Activated gamma-delta T cell treated with anti-CD3 and anti-CD28 coated beads, Interleukin-2, amount 50 U/mL, for 16 hours (primary cell): ENCODE results near the gene CDH22.
A peak's percentile ranks its signal among the peaks of the same experiment; 100 is the strongest.

Experiments used
- DNase-seq: peaks from one replicate; pipeline ENCODE4 v3.0.0-alpha.2; 2020; ENCODE audit warnings: low read depth

Gene CDH22

GRCh38 chr20:46192376-46192944 is 115.8 kb downstream of the CDH22 start:
- no peak for DNase-seq

GRCh38 chr20:46191611-46192010 is 116.7 kb downstream of the CDH22 start:
- no peak for DNase-seq

- no peak for DNase-seq
These were observed 117.1 kb downstream of the CDH22 start for GRCh38 chr20:46191168-46191540.

- no peak for DNase-seq
These were observed 117.7 kb downstream of the CDH22 start for GRCh38 chr20:46190478-46191167.

DNA sequence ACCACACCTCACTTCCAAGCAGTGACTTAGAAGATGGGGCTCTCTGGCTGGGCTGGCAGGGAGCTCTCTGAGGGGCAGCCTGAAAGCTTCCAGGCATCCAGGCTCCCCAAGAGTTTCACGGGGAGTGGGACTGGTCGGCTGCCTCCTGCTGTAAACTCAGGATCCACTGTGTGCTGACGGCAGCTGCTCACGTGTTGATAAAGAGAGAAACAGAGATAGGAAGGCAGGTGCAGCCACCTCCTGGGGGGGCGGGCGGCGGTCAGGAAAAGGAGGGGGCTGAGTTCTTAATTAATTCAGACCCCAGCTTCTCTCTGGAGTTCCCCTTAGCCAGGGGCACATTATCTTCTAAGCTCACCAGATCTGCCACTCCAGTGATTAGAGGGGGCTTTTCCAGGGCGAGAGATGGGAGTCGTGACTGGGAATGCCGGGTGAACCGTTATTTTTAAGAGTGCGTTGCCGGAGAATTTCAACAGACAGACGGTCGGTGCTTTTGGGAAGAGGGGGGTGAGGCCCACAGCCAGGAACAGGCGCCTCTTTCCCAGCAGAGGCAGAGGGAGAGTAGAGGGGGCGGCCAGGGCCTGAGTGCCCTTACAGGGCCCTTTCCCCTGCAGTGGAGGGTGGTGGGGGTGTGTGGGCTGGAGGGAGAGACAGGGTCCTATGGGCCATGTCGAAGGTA is 119.3 kb downstream of the CDH22 start:
- DNase-seq, result no peak

- DNase-seq, result no peak
These were observed 122.1 kb downstream of the CDH22 start for GRCh38 chr20:46186210-46186609.

- DNase-seq, result no peak
These were observed 122.9 kb downstream of the CDH22 start for GRCh38 chr20:46185353-46185752.

- DNase-seq, result no peak
These were observed 124.5 kb downstream of the CDH22 start for GRCh38 chr20:46183768-46184167.

DNA sequence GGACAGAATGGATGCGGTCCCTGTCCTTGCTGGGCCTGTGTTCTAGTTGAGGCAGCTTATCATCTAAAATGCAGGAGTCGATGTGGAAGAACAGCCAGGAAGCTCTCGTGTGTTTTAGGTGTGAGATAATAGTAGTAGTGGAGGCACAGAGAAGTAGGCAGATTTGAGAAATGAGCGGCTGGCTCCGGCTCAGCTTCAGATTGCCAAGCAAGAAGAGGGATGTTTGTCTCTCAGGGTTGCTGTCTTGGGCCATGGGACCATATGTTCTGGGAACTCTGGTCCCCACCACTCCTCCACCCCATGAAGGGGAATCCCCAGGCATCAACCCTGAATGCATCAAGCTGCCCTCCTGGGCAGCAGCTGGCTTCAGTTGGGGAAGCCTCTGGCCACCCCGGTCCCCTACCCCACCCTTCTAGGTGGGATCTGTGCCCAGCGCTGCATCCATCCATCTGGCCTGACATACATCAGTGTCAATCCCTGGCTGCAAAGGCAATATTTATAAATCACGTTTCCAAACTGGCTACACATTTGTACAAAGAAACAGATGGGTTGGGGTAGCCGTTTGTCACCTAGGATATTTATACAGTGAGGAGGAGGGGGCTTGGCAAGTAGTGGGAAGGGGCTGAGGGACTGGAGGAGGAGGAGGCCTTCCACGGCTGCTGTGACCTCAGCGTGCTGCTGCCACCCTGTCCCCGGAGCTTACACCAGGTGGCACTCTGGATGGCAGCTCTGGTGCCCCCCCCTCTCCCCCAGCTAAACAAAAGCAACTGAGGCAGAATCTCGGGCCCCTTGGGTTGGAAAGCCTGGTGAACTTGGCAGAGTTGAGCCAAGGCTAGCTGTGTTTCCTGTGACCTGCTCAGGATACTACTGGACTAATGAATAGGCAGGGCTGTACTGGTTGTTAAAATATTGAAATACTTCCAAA is 125.8 kb downstream of the CDH22 start:
- DNase-seq, result no peak

DNA sequence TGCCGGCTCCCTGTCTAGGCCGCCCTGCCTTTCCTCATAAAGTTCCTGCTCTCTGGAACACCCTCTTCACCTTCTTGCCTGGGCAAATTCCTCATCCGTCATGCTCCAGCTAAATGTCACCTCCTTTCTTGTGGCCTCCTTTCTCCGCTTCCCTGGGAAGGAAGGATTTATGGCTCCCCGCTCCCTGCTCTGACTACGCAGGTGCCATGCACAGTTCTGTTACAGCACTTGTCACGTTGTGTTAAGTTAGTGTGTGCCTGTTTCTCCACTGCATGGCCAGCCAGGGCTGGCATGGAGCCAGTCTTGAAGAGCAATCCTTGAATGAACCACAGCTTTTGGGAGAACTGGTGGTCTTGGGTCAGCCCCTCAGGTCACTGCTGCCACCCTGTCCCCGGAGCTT is 128.4 kb downstream of the CDH22 start:
- no peak for DNase-seq

GRCh38 chr20:46178891-46179290 is 129.4 kb downstream of the CDH22 start:
- DNase-seq, result no peak

- no peak for DNase-seq
These were observed 130.5 kb downstream of the CDH22 start for GRCh38 chr20:46177768-46178167.

DNA sequence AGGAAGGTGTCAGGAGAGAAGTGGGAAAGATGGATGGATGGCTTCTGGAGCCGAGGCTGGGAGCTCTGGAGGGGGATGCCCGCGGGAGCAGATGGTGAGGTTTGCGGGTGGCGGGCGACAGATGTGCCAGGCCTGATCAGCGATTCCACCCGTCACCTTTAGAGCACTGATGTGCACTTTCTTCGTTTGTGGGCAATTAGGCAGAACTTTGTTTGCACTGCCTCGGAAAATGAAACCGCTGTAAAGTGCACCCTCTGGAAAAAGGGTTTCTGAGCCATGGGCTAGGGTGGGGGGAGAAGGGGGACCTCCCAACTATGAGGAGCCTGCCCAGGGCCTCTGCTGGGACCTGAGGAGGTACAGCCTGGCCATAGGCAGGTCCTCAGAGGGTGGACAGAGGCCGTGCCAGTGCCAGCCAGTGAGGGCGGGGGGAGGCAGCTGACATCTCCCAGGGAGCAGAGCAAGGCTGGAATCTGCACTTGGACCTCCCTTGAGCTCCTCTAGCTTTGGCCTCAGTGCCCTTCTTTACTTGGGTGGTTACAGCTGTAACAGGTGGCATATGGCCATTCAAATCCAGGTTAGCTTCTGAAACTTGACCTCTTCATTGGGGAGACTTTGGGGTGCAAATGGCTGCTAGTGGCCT is 131.4 kb downstream of the CDH22 start:
- DNase-seq, result no peak

- DNase-seq, result no peak
These were observed 133.2 kb downstream of the CDH22 start for GRCh38 chr20:46175127-46175494.

DNA sequence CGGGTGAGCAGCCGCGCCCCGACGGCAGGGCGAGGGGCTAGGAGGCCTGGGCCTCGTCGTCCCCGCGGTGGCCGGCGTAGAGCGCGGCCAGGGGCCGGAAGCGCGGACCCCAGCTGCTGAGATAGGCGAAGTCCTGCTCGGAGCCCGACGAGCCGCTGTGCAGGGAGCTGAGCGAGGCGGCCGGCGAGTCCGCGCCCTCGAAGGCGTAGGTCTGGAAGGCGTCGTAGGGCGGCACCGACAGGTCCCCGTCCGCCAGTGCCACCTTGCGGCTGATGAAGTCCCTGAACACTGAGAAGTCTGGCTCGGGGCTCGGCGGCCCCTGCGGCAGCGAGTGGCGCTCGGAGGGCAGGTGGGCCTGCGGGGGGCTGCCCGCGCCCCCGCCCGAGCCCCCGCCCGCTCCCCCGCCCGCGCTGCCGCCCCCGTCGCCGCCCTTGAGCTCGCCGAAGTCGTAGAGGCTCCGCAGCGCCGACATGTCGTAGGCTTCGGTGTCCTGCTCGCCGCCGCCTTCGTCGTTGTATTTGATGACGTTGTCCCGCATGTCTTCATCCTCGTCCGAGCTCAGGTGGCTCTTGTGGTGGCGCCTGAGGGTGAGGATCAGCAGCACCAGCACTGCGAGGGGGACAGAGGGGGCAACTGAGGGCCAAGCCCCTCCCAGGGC is 133.7 kb downstream of the CDH22 start:
- peak; percentile 58 for DNase-seq

- DNase-seq, result no peak
These were observed 134.4 kb downstream of the CDH22 start for GRCh38 chr20:46173652-46174468.

GRCh38 chr20:46172961-46173536 is 135.2 kb downstream of the CDH22 start:
- no peak for DNase-seq

DNA sequence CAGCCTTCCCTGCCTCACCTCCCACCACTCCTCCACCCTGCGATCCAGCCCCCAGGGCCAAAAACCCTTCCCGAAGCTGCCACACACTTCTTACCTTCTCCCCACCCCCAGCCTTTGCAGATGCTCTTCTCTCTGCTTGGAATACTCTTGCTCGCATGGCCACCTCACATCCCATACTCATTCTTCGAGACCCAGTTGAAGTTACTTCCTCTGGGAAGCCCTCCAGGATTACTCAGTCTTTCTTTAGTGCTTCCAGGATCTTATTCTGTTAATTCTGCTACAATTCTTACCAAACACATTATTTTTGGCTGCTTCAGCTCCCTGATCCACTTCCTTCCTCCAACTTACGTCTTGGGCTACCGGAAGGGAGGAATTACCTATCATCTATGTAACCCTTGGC is 135.8 kb downstream of the CDH22 start:
- DNase-seq, result no peak

GRCh38 chr20:46171909-46172308 is 136.4 kb downstream of the CDH22 start:
- no peak for DNase-seq

DNA sequence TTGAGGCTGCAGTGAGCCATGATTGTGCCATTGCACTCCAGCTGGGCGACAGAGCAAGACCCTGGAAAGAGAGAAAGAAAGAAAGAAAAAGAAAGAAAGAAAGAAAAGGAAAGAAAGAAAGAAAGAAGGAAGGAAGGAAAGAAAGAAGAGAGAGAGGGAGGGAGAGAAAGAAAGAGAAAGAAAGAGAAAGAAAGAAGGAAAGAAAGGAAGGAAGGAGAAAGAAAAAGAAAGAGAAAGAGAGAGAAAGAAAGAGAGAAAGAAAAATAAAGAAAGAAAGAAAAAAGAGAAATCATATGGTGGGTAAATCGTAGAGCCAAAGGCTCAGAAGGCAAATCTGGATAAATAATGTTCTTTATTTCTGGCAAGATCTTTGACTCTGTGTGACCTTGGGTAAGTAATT is 136.8 kb downstream of the CDH22 start:
- no peak for DNase-seq
